ENCODE data around the gene SPAG9.

- TF ChIP-seq, protein P1, sequence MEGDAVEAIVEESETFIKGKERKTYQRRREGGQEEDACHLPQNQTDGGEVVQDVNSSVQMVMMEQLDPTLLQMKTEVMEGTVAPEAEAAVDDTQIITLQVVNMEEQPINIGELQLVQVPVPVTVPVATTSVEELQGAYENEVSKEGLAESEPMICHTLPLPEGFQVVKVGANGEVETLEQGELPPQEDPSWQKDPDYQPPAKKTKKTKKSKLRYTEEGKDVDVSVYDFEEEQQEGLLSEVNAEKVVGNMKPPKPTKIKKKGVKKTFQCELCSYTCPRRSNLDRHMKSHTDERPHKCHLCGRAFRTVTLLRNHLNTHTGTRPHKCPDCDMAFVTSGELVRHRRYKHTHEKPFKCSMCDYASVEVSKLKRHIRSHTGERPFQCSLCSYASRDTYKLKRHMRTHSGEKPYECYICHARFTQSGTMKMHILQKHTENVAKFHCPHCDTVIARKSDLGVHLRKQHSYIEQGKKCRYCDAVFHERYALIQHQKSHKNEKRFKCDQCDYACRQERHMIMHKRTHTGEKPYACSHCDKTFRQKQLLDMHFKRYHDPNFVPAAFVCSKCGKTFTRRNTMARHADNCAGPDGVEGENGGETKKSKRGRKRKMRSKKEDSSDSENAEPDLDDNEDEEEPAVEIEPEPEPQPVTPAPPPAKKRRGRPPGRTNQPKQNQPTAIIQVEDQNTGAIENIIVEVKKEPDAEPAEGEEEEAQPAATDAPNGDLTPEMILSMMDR (IDR thresholded peaks at IDR 0.05): no peak
- TF ChIP-seq ZFX (IDR thresholded peaks at IDR 0.05; ENCODE audit: borderline replicate concordance): no peak
Observed at GRCh38 chr17:50925296-50925891, 195.3 kb downstream of the SPAG9 start.
